SKM-1 treated with dmso at 0.1 percent for 144 hours (cell line): ENCODE results near the gene ZDHHC1.

Experiments used
- DNase-seq: peaks from one replicate; lab custom pipeline; 2025; ENCODE audit not compliant: unreplicated experiment; lab: John Stamatoyannopoulos, UW

The ZDHHC1 gene

DNA sequence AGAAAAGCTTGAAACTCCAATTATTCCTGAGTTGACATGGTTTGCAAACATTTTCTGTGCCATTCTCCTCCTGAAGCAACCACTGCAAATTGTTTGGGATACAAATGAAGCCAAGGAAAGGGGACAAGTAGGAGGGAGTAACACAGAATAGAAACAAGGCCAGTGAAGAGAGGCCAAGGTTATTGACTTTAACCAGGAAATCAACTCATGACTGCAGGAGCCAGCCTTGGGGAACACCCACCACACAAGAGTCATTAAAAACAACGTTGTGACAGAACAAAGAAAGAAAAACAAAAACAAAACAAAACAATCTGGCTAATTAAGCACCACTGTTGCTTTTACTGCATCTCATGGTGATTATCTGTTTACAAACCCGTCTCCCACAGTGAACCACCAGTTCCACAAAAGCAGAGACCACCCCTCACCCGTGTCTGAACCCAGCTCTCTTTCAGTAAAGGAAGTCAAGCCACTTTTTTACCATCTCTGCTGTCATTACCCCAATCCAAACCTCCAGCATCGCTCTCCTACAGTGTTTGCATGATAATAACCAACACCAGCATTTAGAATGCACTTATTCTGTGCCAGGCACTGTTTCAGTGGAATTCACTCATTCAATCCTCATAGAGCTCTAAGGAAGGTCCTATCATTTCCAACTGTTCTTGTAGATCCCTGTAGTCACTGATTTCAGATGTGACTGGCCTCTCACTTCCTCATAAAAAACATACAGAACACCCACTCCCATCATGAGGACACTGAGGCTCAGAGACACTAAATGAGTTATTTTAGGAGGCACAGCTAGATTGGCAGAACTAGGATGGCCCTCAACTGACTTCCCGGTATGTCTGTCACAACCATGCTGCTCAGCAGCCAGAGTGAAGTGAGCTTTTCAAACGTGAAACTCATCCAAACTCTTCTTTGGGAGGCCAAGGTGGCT, 2.0 kb downstream of the ZDHHC1 start:
- no peak for DNase-seq

DNA sequence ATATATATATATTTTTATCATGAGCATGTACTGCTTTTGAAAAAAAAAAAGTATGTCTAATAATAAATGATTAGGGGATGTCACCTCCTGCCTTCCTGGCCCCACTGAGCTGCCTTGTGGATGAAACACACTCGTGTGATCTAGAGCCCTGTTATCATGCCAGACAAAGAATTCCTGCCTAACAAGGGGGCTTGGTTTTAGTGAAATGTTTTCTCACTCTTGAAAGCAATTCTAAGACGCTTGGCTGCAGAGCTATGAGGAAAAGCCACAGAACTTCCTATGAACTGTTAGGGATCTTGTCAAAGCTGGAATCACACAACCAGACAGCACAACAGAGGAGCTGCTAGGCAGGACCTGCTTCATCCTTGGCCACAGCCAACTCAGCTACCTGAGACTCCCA, 4.0 kb downstream of the ZDHHC1 start:
- no peak for DNase-seq

DNA sequence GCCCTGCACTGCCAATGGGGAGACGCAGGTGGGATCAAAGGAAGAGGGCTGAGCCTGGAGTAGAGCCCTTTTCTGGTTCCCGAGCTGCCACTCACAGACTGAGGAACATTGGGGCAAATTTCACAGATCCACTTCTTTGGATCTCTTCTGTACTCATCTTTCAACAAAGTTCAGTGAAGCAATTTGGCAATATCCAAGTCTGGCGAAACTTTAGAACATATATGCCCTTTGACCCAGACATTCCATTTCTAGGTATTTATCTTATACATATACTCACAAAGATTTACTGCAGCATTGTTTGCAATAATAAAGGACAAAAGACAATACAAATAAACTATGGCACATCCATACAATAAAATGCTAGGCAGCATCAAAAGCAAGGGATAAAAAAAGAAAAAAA, 4.9 kb downstream of the ZDHHC1 start:
- DNase-seq, result no peak

DNA sequence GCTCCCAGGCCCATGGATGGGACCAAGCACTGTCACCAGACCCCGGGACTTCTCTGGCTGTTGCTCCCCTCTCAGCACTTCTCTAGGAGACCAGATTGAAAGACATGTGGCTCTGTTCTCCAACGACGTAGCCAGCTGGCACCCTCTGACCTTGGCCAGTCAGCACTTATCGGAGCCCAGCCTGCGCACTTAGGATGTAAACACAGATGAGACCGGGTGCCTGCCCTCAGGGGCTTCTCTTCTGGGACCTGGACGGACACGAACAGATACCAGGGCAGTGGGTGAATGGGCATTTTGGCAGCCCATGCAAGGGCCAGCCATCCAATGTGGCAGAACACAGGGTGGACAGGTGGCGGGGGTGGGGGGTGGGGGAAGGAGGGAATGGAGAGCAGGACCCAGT, 6.6 kb downstream of the ZDHHC1 start:
- no peak for DNase-seq

DNA sequence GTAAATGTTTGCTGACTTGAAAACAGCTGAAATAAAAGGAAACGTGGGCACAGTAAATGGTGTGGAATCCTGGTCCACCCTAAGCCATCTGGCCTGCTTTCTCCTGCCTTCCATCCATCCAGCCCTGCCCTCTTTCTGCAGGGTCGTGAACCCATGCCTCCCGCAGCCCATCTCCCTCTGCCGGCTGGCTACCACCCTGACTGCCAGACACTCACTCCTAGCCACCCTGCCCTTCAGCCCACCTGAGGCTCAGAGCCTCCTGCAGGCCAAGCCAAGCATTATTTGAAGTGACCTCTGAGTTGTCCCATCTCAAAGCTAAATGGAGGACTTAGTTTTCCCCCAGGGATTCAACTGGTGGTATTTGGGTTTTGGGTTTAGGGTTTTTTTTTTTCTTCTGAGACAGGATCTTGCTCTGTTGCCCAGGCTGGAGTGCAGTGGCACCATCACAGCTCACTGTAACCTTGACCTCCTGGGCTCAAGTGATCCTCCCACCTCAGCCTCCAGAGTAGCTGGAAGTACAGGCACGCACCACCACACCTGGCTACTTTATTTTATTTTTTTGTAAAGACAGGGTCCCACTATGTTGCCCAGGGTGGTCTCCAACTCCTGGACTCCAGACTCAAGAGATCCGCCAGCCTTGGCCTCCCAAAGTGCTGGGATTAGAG, 8.4 kb downstream of the ZDHHC1 start:
- DNase-seq, result no peak

- no peak for DNase-seq
Observed at GRCh38 chr16:67407176-67407787, 9.0 kb downstream of the ZDHHC1 start.

DNA sequence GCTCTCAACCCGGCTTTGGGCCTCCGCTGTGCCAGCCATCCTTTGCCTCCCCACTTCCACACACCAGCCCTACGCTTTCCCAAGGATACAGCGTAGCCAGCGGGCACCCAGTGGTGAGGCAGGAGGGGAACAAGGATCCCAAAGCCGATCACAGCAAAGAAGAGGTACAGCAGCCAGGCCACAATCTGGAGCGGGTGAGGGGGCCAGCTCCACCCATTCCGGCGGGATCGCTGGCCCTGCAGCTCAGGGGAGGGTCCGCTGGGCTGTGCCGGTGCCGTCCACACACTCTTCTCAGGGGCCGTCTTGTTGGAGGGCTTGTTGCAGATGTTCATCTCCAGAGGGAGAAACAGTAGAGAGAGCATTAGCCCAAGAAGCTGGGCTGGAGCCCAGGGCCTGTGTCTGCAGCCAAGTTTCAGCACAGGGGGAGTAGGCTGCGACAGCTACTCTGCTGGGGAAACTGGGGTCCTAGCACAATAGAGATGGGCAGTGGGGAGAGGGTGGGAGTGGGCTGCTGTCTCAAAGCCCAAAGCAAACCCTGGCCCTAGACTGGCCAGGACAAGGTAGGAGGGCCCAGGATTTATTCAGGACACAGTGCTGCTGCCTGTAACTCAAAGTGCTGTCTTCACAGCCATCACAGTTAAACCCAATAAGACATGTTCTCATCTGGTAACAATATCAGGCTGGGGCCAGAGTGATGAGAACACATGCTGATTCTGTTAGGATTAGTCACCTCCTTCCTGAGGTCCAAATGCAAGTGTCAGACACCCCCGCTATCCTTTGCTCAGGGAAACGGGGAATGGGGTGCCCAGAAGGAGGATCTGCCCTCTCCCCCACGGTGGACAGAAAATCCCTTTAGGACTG, 9.9 kb downstream of the ZDHHC1 start:
- no peak for DNase-seq

DNA sequence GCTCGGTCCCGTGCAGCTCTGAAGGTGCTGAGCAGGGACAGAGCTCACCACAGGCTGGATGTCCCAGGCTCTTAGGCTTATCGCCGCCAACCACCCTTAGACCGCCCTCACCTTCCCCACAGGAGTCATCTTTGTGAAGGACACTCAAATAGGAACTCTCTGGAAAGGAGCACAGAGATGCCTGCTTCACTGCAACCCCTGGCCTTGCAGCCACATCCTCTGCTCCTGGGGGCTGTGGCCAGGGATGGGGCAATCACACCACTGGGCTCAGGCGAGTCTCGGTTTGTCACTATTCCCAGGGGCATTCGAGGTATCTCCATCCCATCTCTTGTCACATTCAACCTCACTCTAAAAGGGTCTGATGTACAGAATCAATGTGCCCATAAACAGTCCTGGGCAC, 10.9 kb downstream of the ZDHHC1 start:
- no peak for DNase-seq

DNA sequence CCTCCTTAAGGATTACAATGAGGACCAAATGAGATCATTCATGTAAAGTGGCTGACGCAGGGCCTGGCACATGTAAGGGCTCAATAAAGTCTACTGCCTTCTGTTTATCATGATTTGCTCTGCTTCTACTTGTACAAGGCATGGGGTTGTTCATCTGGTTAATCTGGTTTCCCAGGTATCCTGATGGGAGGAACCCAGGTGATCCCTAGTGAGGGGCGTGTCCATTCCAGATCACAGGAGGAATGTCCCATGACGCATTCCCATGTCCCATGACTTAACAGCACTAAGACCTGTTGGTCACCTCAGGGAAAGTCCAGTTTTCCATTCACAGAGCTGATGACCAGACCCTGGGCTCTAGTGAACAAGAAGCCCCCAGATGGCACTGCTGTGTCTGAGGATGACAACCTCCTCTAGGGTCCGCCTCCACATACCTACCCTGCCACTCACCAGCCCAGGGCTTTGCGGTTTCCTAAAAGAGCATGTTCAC, 11.5 kb downstream of the ZDHHC1 start:
- no peak for DNase-seq

DNA sequence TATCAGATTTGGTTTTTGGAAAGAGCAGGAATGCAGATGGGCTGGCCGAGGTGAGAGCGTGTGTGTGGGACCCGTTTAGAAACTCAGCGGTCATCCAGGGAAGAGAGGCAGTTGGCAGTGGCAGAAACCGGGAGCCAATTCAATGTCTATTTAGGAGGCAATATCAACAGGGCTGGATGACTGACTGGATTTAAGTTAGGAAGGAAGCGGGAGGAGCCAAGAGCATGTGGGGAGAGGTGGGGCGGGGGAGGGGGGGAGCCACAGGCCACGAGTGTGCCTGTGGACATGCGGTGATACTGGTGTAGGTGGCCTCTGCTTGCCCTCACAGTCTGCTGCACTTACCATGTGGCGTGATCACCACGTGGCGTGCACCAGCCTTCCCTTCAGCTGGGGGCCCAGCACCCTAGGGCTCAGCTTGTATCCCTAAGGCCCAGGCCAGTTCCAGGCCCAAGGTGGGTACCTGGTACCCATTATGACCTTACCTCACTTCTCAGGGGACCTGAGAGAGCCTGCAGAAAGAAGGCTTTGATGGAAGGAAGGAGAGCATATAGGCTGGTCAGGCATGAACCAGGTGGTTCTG, 12.2 kb downstream of the ZDHHC1 start:
- DNase-seq, result no peak

DNA sequence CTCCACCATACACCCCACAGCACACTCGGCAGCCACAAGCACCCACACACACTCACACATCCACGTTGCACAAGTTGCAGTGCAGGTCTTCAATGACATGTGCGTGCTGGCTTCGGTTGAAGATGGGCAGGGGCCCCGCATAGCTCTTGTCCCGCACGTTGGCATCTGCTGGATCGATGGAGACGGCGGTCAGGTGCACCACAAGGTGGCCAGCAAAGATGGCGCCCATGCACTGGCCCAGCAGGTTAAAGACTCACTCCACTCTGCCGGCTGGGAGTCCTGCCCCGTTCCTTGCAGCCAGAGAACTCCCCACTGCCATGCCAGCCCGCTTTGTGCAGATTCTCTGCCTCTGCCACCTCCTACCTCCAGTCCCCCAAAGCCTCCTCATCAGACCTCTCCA, 15.4 kb downstream of the ZDHHC1 start:
- DNase-seq, result no peak

GRCh38 chr16:67399749-67400704, 16.2 kb downstream of the ZDHHC1 start:
- DNase-seq, result no peak

DNA sequence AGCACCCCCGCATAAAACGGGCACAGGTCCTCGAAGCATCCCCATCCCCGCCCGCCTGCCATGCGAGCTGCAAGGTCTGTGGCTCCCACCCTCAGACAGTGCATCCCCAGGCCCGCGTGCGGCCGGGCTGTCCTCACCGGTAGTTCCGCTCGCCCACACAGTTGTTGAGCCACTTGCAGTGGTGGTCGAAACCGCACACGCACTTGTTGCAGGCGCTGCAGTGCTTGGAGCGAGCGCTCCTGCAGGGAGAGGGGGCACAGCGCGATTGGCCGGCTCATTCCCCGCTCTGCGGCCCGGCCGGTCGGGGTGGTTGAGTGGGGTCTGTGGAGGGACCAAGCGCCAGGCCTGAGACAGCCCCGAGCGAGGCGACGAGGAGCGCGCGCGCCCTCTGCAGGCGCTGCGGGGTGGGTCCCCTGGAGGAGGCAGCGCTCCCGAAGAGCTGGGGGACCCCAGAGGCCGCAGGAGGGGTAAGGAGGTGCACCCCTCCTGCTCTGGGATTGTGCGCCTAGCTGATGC, 17.0 kb downstream of the ZDHHC1 start:
- peak; percentile 23 for DNase-seq

- no peak for DNase-seq
Observed at GRCh38 chr16:67398546-67399217, 17.6 kb downstream of the ZDHHC1 start.

DNA sequence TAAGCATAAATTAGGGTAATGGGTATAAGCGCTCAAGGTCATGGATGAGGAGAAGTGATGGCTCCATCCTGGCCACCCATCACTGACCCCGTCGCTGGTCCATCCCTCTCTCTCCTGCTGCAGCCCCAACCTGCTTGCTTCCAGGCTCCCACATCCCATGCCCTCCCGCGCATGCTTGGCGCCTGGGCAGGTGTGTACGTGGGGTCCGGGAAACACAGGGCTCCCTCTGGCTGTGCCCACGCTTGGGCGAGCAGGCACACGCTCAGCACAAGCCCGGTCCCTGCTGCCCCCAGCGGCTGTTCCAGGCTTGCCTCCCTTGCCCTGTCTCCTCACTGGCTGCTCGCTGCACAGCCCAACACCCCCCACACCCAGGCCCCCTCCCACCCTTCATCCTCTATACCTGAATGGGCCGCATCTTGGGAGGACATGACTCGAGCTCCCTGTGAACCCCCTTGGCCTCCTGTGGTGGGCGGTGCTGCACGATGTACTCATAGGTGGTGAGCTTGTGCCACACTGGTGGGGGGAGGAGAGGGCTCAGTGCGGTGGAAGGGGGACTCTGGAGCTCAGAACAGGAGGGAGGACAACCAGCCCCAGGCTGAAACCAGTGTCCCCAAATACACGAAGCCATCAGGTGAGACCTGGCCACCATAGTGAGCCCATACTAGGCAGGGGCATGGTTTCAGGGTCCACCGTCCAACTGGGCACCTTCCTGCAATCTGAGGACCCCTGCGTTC, 18.3 kb downstream of the ZDHHC1 start:
- no peak for DNase-seq

DNA sequence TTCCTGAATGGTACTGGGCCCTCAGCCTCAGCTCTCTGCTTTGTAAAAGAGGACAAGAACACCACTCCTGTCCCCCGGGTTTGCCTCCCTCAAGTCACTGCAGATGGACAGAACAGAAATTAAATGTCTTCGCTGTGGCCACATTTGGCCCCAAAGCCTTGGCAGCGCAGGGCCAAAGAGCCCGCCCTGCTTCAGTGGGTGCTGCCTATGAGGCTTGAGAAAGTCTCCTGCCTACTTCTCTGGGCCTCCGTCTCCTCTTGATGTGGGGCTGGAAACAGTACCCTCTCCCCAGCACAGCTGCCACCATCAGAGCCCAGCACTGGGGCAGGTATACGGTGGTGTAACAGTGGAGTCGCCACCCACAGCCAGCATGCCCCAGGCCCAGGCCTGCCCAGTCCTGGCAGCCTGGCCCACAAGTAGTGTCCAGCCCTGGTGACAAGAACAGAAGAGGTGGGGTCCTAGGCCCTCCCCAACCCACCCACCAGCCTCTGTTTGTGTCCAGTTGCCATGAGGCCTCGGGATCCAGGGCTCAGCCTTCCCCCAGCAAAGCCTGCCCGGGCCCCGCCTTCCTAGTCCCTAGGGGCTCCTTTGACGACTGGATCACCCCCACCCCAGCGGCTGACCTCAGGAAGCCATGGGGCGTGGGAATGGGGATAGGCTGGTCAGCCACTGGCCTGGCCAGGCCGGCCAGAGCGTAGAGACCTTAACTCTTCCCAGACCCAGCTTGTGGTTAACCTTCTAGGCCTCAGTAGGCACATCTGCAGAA, 19.1 kb downstream of the ZDHHC1 start:
- DNase-seq, result no peak
